ENCODE measurements around the gene SGTA. TPM values are rescaled to one million over a fixed set of nuclear protein-coding genes. Genes with fewer than 3 reads are reported as not detected.

SGTA gene
- total and polyA plus RNA-seq, 9 of the 15 experiments (the other 6 are each of a cell fraction or from before 2014, with no cell fraction given): 1.4 to 110 (median 49.9) TPM

GRCh38 chr19:2777952-2778683 lies 5.0 kb downstream of the SGTA start:
- no TSS peak for BruUV-seq (replicated peaks)
- H4K20me1 ChIP-seq (replicated peaks; ENCODE audit: control insufficient read depth, insufficient read depth, low read length): peaks cover 26% of the 10 kb centered on the region
- in situ Hi-C loops (cut with MboI): no loop called here
- no peak overlapping the region for H2AFZ ChIP-seq (ENCODE audit: low read depth, low read length)
- POLR2A ChIA-PET: interaction anchor here (1.5 kb wide), 1 partner anchor 10 kb away, joined by 3 read pairs; no protein-coding TSS in a partner anchor
- peak overlapping the region in 1 of 2 experiments; percentile 22; a peak in 1 of 4 replicates for H3K9ac ChIP-seq (ENCODE audit: insufficient read depth in 1 of 2, low read depth in 2 of 2, low read length in 2 of 2)
- H3K4me1 ChIP-seq (replicated peaks in 1 of 2; ENCODE audit: control insufficient read depth in 2 of 2, insufficient read depth in 2 of 2, low read length in 2 of 2): peaks cover 9 to 31% of the 10 kb centered on the region in 2 experiments
- FAIRE-seq (no peak), DNase-seq (ENCODE audit: extremely low read depth in 1 of 4, low spot score in 3 of 4) (no peak), ATAC-seq (no peak)
- WGBS (ENCODE audit: insufficient coverage, low coverage, missing lambda C conversion rate): 96% methylated on average over 11 of the region's 19 CpGs
- H3K9me1 ChIP-seq (ENCODE audit: control insufficient read depth, insufficient read depth, low read length): no peaks in the 10 kb centered on the region
- peaks cover 94% of the 10 kb centered on the region for H3K79me2 ChIP-seq (ENCODE audit: control insufficient read depth, insufficient read depth, low read length)
- intact Hi-C loops (cut with micrococcal nuclease): no loop called here
- H3K9me3 ChIP-seq (replicated peaks; ENCODE audit: control insufficient read depth, insufficient read depth, low read depth, low read length): no peaks in the 10 kb centered on the region
- TF ChIP-seq CREB3 (tag; conservative IDR thresholded peaks at IDR 0.05; ENCODE audit: low read depth) (no peak), NR2F6 (CRISPR knock-in tag; IDR thresholded peaks at IDR 0.05) (no peak), CTCF (IDR thresholded peaks at IDR 0.05 in 2 of 3, conservative IDR thresholded peaks at IDR 0.05 in 1 of 3; ENCODE audit: insufficient read depth in 2 of 3, low read depth in 1 of 3, low read length in 3 of 3) (no peak), MEIS2 (IDR thresholded peaks at IDR 0.05; ENCODE audit: partially characterized antibody) (no peak)
- CTCF ChIA-PET (ENCODE audit: low intra/inter-chr PET ratio): no interaction called here
- peaks cover 75% of the 10 kb centered on the region; the same call in 2 of the 3 replicates for H3K36me3 ChIP-seq (ENCODE audit: control insufficient read depth, insufficient read depth, low read length)
- no peak overlapping the region for H3K27ac ChIP-seq (ENCODE audit: extremely low read depth, low read depth, low read length)
- H3K27me3 ChIP-seq (ENCODE audit: control insufficient read depth in 2 of 2, insufficient read depth in 2 of 2, low read length in 2 of 2): no peaks in the 10 kb centered on the region
- H3K4me3 ChIP-seq: no peak overlapping the region
- H3K4me2 ChIP-seq (ENCODE audit: insufficient read depth, low read length): no peak overlapping the region

All from K562 (cell line).